K562 (cell line): ENCODE measurements around the gene SPHK1. TPM values are rescaled to one million over a fixed set of nuclear protein-coding genes. Genes with fewer than 3 reads are reported as not detected.

Experiments used
- ARID1B ChIP-seq: fragments of 450-650 bp; IDR thresholded peaks from 2 replicates; pipeline ENCODE4 v1.6.1; 2016; ENCODE audit warnings: antibody characterized with exemption, mild to moderate bottlenecking, inconsistent platforms
- ARNT ChIP-seq, 2 experiments: fragments of 450-650 bp; IDR thresholded peaks; 2 replicates each; pipeline ENCODE4 v1.6.1; 2016; ENCODE audit warnings: mild to moderate bottlenecking in 1 of 2
- EWSR1 ChIP-seq: fragments of 450-650 bp; IDR thresholded peaks from 2 replicates; pipeline ENCODE4 v1.6.1; 2018; ENCODE audit warnings: borderline replicate concordance, mild to moderate bottlenecking, low read depth, moderate library complexity; ENCODE audit not compliant: partially characterized antibody
- LCOR ChIP-seq: sonication (generic); formaldehyde crosslinking; IDR thresholded peaks from 2 replicates; pipeline ENCODE4 v1.8.0; 2022; ENCODE audit warnings: mild to moderate bottlenecking, missing genetic modification reagents
- MED1 ChIP-seq: sonication (generic); formaldehyde crosslinking; IDR thresholded peaks from 2 replicates; pipeline ENCODE4 v1.8.1; 2023; ENCODE audit warnings: missing genetic modification reagents, borderline replicate concordance
- MEIS2 ChIP-seq: fragments of 450-650 bp; IDR thresholded peaks from 2 replicates; pipeline ENCODE4 v1.6.1; 2014; ENCODE audit warnings: mild to moderate bottlenecking; ENCODE audit not compliant: partially characterized antibody
- NFIC ChIP-seq: fragments of 450-650 bp; IDR thresholded peaks from 2 replicates; pipeline ENCODE4 v1.6.1; 2017; ENCODE audit warnings: mild to moderate bottlenecking, inconsistent platforms
- PCBP2 ChIP-seq: fragments of 200-400 bp; formaldehyde crosslinking; IDR thresholded peaks from 2 replicates; pipeline ENCODE4 v1.6.1; 2018; ENCODE audit warnings: low read length, low read depth, mild to moderate bottlenecking, moderate library complexity; ENCODE audit not compliant: poor library complexity, severe bottlenecking
- RHOXF2B ChIP-seq: fragments of 250-450 bp; sonication (Bioruptor Pico); conservative IDR thresholded peaks from 2 replicates; pipeline ENCODE4 v1.5.1; 2021
- RNF2 ChIP-seq: sonication (generic); IDR thresholded peaks from 2 replicates; pipeline ENCODE4 v1.6.1; 2016
- TCF7 ChIP-seq: sonication (generic); IDR thresholded peaks from 2 replicates; pipeline ENCODE4 v1.6.1; 2016; ENCODE audit warnings: antibody characterized with exemption, borderline replicate concordance
- TOE1 ChIP-seq, 2 experiments: fragments of 450-650 bp in 1 of 2; sonication (generic) in 1 of 2; formaldehyde crosslinking in 1 of 2; IDR thresholded peaks; 2 replicates each; pipeline versions ENCODE4 v1.7.1 to v1.8.0; 2016 to 2022; ENCODE audit warnings: borderline replicate concordance in 2 of 2, mild to moderate bottlenecking in 2 of 2, antibody characterized with exemption in 1 of 2, inconsistent platforms in 1 of 2, low read depth in 1 of 2, missing genetic modification reagents in 1 of 2, moderate library complexity in 1 of 2
- ZNF407 ChIP-seq: fragments of 450-650 bp; IDR thresholded peaks from 2 replicates; pipeline ENCODE4 v1.6.1; 2016; ENCODE audit warnings: low read depth
- ZNF449 ChIP-seq: fragments of 250-450 bp; sonication (Bioruptor Pico); IDR thresholded peaks from 2 replicates; pipeline ENCODE4 v1.8.0; 2022; ENCODE audit warnings: moderate library complexity, mild to moderate bottlenecking, inconsistent platforms
- ZNF655 ChIP-seq: fragments of 250-450 bp; sonication (Bioruptor Pico); IDR thresholded peaks from 2 replicates; pipeline ENCODE4 v1.5.0; 2021
- ZNF75A ChIP-seq: fragments of 450-650 bp; formaldehyde crosslinking; IDR thresholded peaks from 2 replicates; pipeline ENCODE4 v1.4.0; 2020; ENCODE audit warnings: mild to moderate bottlenecking
- ZZZ3 ChIP-seq: fragments of 450-650 bp; IDR thresholded peaks from 2 replicates; pipeline ENCODE4 v1.6.1; 2016; ENCODE audit warnings: antibody characterized with exemption, mild to moderate bottlenecking, moderate library complexity
- polyA plus RNA-seq, 8 experiments: library from polyadenylated mRNA; depleted of rRNA in 4 of 8; stranded (reverse) in 5 of 8; unstranded in 3 of 8; fragments of >200 nt; fragmentation: Nextera tagmentation in 2 of 8; fragmentation: Illumina TruSeq in 1 of 8; extraction: Ambion mirVana in 2 of 8; extraction: Trizol in 1 of 8; gene quantifications; 2 replicates each; pipeline versions ENCODE4 v1.2.1 to v1.2.3, GENCODE V29; 2011 to 2014; ENCODE audit warnings: inconsistent platforms in 1 of 8, missing spikeins in 1 of 8
- total RNA-seq, 7 experiments: library from RNA; depleted of rRNA in 6 of 7; stranded (reverse); fragments of >200 nt in 6 of 7; fragmentation: Illumina TruSeq in 2 of 7; extraction: Trizol in 2 of 7; gene quantifications; 2 replicates each; pipeline versions ENCODE4 v1.2.1 to v1.2.3, GENCODE V29; 2011 to 2021; ENCODE audit warnings: low replicate concordance in 1 of 7

Gene SPHK1
- total and polyA plus RNA-seq, 9 of the 15 experiments (the other 6 are each of a cell fraction or from before 2014, with no cell fraction given): 0.21 to 60.3 (median 14.5) TPM

- TF ChIP-seq ZNF407: no peak
- TF ChIP-seq PCBP2: no peak
- TF ChIP-seq ZNF449: peak; percentile 89; the same call in 1 of the 2 replicates
- TF ChIP-seq EWSR1: no peak
- peak; percentile 100 for TF ChIP-seq ARID1B
- TF ChIP-seq LCOR (CRISPR knock-in tag): peak; percentile 69; the same call in 1 of the 2 replicates
- TF ChIP-seq RNF2: peak; percentile 96
- peak; percentile 81 to 90; a peak in 3 of 4 replicates for TF ChIP-seq ARNT (IDR thresholded peaks at IDR 0.05)
- no peak for TF ChIP-seq ZNF75A
- peak; percentile 39; the same call in 1 of the 2 replicates for TF ChIP-seq TCF7
- no peak for TF ChIP-seq MED1 (CRISPR knock-in tag)
- peak; percentile 91 for TF ChIP-seq TOE1 (IDR thresholded peaks at IDR 0.05; ENCODE audit: borderline replicate concordance)
- no peak for TF ChIP-seq TOE1 (CRISPR knock-in tag; IDR thresholded peaks at IDR 0.05; ENCODE audit: borderline replicate concordance, low read depth)
- no peak for TF ChIP-seq ZNF655 (CRISPR knock-in tag)
- TF ChIP-seq NFIC: peak; percentile 100
- peak; percentile 53 for TF ChIP-seq MEIS2
- 0 out of 2 replicates have a peak, but pooled peaks have one; percentile 35 for TF ChIP-seq RHOXF2B (CRISPR knock-in tag)
- no peak for TF ChIP-seq ZZZ3
These were observed 21.7 kb downstream of the SPHK1 start (continued) for GRCh38 chr17:76405967-76406647.
